Activated CD4-positive, alpha-beta memory T cell treated with anti-CD3 and anti-CD28 coated beads for 36 hours (primary cell): ENCODE results near the gene POLRMT. TPM values are rescaled to one million over a fixed set of nuclear protein-coding genes. Genes with fewer than 3 reads are reported as not detected.

ENCODE experiments used
- CTCF ChIA-PET: fragments of 350-600 bp; sonication (Branson Sonifier 250); formaldehyde crosslinking; loops from one replicate; lab custom pipeline; 2021; ENCODE audit warnings: antibody characterized with exemption, inconsistent platforms; lab: Charles Lee
- POLR2A ChIA-PET: fragments of 350-600 bp; sonication (Branson Sonifier 250); formaldehyde crosslinking; loops from one replicate; lab custom pipeline; 2021; ENCODE audit warnings: antibody characterized with exemption; lab: Charles Lee
- DNase-seq: peaks from one replicate; pipeline ENCODE4 v3.0.0-alpha.2; 2020
- H3K27ac Mint-ChIP-seq: one replicate; pipeline ENCODE4 v1.8.0; 2021; ENCODE audit warnings: mixed read lengths
- H3K27me3 Mint-ChIP-seq: one replicate; pipeline ENCODE4 v1.8.0; 2021; ENCODE audit warnings: mixed read lengths
- H3K36me3 Mint-ChIP-seq: one replicate; pipeline ENCODE4 v1.8.0; 2021; ENCODE audit warnings: mixed read lengths
- H3K4me1 Mint-ChIP-seq: one replicate; pipeline ENCODE4 v1.8.0; 2021; ENCODE audit warnings: low read depth, mixed read lengths
- H3K4me3 Mint-ChIP-seq: one replicate; pipeline ENCODE4 v1.8.0; 2021; ENCODE audit warnings: mild to moderate bottlenecking, mixed read lengths
- H3K9me3 Mint-ChIP-seq: one replicate; pipeline ENCODE4 v1.8.0; 2021; ENCODE audit warnings: mixed read lengths
- intact Hi-C: fragments of 100-400 bp; cut with micrococcal nuclease; formaldehyde crosslinking; loops from one replicate; pipeline ENCODE4 v1.15.1; 2023
- total RNA-seq, 2 experiments: library from RNA; stranded (reverse); gene quantifications; one replicate each; pipeline ENCODE4 v1.2.3, GENCODE V29; 2021

POLRMT gene
- total RNA-seq, 2 experiments from 2014 or later = 71.5 to 72.5 TPM

GRCh38 chr19:652467-653389 lies 19.4 kb upstream of the POLRMT start:
- CTCF ChIA-PET = no interaction called here
- no peak for DNase-seq
- no peak overlapping the region for H3K4me3 Mint-ChIP-seq
- H3K36me3 Mint-ChIP-seq = peaks cover 18% of the 10 kb centered on the region
- H3K27me3 Mint-ChIP-seq = no peaks in the 10 kb centered on the region
- POLR2A ChIA-PET = no interaction called here
- H3K9me3 Mint-ChIP-seq = no peaks in the 10 kb centered on the region
- no peak overlapping the region for H3K27ac Mint-ChIP-seq
- intact Hi-C loops = no loop called here
- H3K4me1 Mint-ChIP-seq = peaks cover 25% of the 10 kb centered on the region

GRCh38 chr19:651991-652390 lies 18.7 kb upstream of the POLRMT start:
- H3K27ac Mint-ChIP-seq = no peak overlapping the region
- H3K9me3 Mint-ChIP-seq = no peaks in the 10 kb centered on the region
- no peak overlapping the region for H3K4me3 Mint-ChIP-seq
- peaks cover 18% of the 10 kb centered on the region for H3K4me1 Mint-ChIP-seq
- DNase-seq = no peak
- POLR2A ChIA-PET = no interaction called here
- H3K36me3 Mint-ChIP-seq = peaks cover 14% of the 10 kb centered on the region
- H3K27me3 Mint-ChIP-seq = no peaks in the 10 kb centered on the region
- intact Hi-C loops = no loop called here
- CTCF ChIA-PET = no interaction called here

GRCh38 chr19:651114-651818 lies 17.9 kb upstream of the POLRMT start:
- Mint-ChIP-seq H3K36me3 (peaks cover 16% of the 10 kb centered on the region), H3K4me3 (no peak overlapping the region), H3K27ac (no peak overlapping the region), H3K27me3 (no peaks in the 10 kb centered on the region), H3K9me3 (no peaks in the 10 kb centered on the region), H3K4me1 (peaks cover 15% of the 10 kb centered on the region)
- ChIA-PET POLR2A (no interaction called here), CTCF (no interaction called here)
- DNase-seq = no peak
- intact Hi-C loops = no loop called here

GRCh38 chr19:650121-650520 lies 16.8 kb upstream of the POLRMT start:
- ChIA-PET CTCF (no interaction called here), POLR2A (interaction anchor here (0.5 to 0.9 kb wide), 2 partner anchors 64 to 92 kb away, joined by 3 read pairs; no protein-coding TSS in a partner anchor)
- intact Hi-C loops = no loop called here
- DNase-seq = no peak
- no peak overlapping the region for H3K4me3 Mint-ChIP-seq
- peaks cover 5% of the 10 kb centered on the region for H3K4me1 Mint-ChIP-seq
- H3K36me3 Mint-ChIP-seq = peaks cover 15% of the 10 kb centered on the region
- H3K27ac Mint-ChIP-seq = no peak overlapping the region
- H3K27me3 Mint-ChIP-seq = no peaks in the 10 kb centered on the region
- H3K9me3 Mint-ChIP-seq = no peaks in the 10 kb centered on the region

GRCh38 chr19:648904-649801 lies 15.8 kb upstream of the POLRMT start:
- H3K27me3 Mint-ChIP-seq = no peaks in the 10 kb centered on the region
- no peaks in the 10 kb centered on the region for H3K4me1 Mint-ChIP-seq
- H3K9me3 Mint-ChIP-seq = no peaks in the 10 kb centered on the region
- POLR2A ChIA-PET = no interaction called here
- H3K36me3 Mint-ChIP-seq = peaks cover 15% of the 10 kb centered on the region
- CTCF ChIA-PET = no interaction called here
- H3K4me3 Mint-ChIP-seq = no peak overlapping the region
- DNase-seq = no peak
- no peak overlapping the region for H3K27ac Mint-ChIP-seq
- intact Hi-C loops = no loop called here

- Mint-ChIP-seq H3K27ac (no peak overlapping the region), H3K36me3 (peaks cover 15% of the 10 kb centered on the region), H3K27me3 (no peaks in the 10 kb centered on the region), H3K9me3 (no peaks in the 10 kb centered on the region), H3K4me3 (no peak overlapping the region), H3K4me1 (no peaks in the 10 kb centered on the region)
- POLR2A ChIA-PET = no interaction called here
- CTCF ChIA-PET = no interaction called here
- DNase-seq = no peak
- intact Hi-C loops = no loop called here
Observed at GRCh38 chr19:648305-648704, 15.0 kb upstream of the POLRMT start.

GRCh38 chr19:647566-648284 lies 14.4 kb upstream of the POLRMT start:
- POLR2A ChIA-PET = no interaction called here
- no peak for DNase-seq
- H3K36me3 Mint-ChIP-seq = peaks cover 15% of the 10 kb centered on the region

GRCh38 chr19:646779-647565 lies 13.6 kb upstream of the POLRMT start:
- ChIA-PET POLR2A (no interaction called here), CTCF (no interaction called here)
- Mint-ChIP-seq H3K4me3 (no peak overlapping the region), H3K36me3 (peaks cover 15% of the 10 kb centered on the region), H3K4me1 (no peaks in the 10 kb centered on the region), H3K27ac (no peak overlapping the region), H3K27me3 (no peaks in the 10 kb centered on the region), H3K9me3 (no peaks in the 10 kb centered on the region)
- no peak for DNase-seq
- intact Hi-C loops = no loop called here

More at GRCh38 chr19:647566-648284, 14.4 kb upstream of the POLRMT start:
- no peaks in the 10 kb centered on the region for H3K27me3 Mint-ChIP-seq
- H3K9me3 Mint-ChIP-seq = no peaks in the 10 kb centered on the region
- CTCF ChIA-PET = no interaction called here
- no peak overlapping the region for H3K27ac Mint-ChIP-seq
- H3K4me1 Mint-ChIP-seq = no peaks in the 10 kb centered on the region
- intact Hi-C loops = no loop called here
- H3K4me3 Mint-ChIP-seq = no peak overlapping the region

- H3K4me3 Mint-ChIP-seq = no peak overlapping the region
- no peaks in the 10 kb centered on the region for H3K4me1 Mint-ChIP-seq
- no peaks in the 10 kb centered on the region for H3K27me3 Mint-ChIP-seq
- no peaks in the 10 kb centered on the region for H3K9me3 Mint-ChIP-seq
- CTCF ChIA-PET = no interaction called here
- no peak for DNase-seq
- peak overlapping the region; percentile 51 for H3K27ac Mint-ChIP-seq
- POLR2A ChIA-PET = no interaction called here
- peaks cover 15% of the 10 kb centered on the region for H3K36me3 Mint-ChIP-seq
- intact Hi-C loops = no loop called here
Observed at GRCh38 chr19:645912-646778, 12.8 kb upstream of the POLRMT start.

- Mint-ChIP-seq H3K4me3 (no peak overlapping the region), H3K27ac (no peak overlapping the region), H3K36me3 (peaks cover 13% of the 10 kb centered on the region), H3K9me3 (no peaks in the 10 kb centered on the region), H3K4me1 (no peaks in the 10 kb centered on the region), H3K27me3 (no peaks in the 10 kb centered on the region)
- ChIA-PET POLR2A (no interaction called here), CTCF (interaction anchor here (0.6 kb wide), 1 partner anchor 108 kb away, joined by 4 read pairs; no protein-coding TSS in a partner anchor)
- DNase-seq = no peak
- intact Hi-C loops = no loop called here
Observed at GRCh38 chr19:644789-645188, 11.5 kb upstream of the POLRMT start.
